ENCODE data around the gene RBM23.
"Not testable (repeated sequence)": the region's sequence is repeated elsewhere in the genome, so short reads cannot be mapped to it uniquely, and the experiment has no call there.

Gene RBM23

DNA sequence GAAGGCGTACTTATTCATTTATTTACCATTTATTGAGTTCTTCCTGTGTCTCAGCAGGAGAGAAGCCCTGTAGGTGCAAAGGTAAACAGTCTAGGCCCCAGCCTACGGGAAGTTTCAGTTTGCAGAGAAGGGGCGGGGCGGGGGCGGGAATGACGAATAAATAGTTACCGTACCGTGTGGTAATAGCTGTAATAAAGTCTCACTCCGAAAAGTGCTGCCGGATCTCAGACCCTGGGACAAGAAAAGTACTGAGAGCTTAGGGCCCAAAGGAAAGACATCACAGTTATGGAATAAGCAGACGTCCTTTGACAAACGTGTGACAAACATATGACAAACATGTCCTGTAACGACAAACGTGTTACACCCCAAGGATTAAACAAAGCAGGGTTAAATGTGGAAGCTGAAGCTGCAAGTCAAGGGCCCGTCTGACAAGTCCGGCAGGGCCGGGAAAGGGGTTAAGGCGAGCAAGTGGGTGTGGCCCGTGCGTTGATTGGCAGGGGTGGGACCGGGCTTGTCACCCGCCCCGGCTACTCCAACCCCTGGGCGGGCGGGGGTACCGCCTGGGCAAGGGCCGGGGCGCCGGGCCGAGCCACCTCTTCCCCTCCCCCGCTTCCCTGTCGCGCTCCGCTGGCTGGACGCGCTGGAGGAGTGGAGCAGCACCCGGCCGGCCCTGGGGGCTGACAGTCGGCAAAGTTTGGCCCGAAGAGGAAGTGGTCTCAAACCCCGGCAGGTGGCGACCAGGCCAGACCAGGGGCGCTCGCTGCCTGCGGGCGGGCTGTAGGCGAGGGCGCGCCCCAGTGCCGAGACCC is 47.5 kb downstream of the RBM23 start, which contains the start of gene LRP10:
LRP10 (plus strand) TSS at position 517 of the 809 bp plus-strand sequence. CDS start 564 bp downstream, outside the sequence.
- peak; percentile 70 for DNase-seq (ENCODE audit: extremely low read depth, low read depth)

GRCh38 chr14:22870811-22871223 is 48.1 kb downstream of the RBM23 start:
- TF ChIP-seq, protein P1, sequence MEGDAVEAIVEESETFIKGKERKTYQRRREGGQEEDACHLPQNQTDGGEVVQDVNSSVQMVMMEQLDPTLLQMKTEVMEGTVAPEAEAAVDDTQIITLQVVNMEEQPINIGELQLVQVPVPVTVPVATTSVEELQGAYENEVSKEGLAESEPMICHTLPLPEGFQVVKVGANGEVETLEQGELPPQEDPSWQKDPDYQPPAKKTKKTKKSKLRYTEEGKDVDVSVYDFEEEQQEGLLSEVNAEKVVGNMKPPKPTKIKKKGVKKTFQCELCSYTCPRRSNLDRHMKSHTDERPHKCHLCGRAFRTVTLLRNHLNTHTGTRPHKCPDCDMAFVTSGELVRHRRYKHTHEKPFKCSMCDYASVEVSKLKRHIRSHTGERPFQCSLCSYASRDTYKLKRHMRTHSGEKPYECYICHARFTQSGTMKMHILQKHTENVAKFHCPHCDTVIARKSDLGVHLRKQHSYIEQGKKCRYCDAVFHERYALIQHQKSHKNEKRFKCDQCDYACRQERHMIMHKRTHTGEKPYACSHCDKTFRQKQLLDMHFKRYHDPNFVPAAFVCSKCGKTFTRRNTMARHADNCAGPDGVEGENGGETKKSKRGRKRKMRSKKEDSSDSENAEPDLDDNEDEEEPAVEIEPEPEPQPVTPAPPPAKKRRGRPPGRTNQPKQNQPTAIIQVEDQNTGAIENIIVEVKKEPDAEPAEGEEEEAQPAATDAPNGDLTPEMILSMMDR (IDR thresholded peaks at IDR 0.05; ENCODE audit: low read depth, low read length): no peak
- no peak for DNase-seq (ENCODE audit: extremely low read depth, low read depth)

More for the DNA sequence above, 47.5 kb downstream of the RBM23 start, which contains the start of gene LRP10:
- TF ChIP-seq, protein P1 (IDR thresholded peaks at IDR 0.05; ENCODE audit: low read depth, low read length): no peak

DNA sequence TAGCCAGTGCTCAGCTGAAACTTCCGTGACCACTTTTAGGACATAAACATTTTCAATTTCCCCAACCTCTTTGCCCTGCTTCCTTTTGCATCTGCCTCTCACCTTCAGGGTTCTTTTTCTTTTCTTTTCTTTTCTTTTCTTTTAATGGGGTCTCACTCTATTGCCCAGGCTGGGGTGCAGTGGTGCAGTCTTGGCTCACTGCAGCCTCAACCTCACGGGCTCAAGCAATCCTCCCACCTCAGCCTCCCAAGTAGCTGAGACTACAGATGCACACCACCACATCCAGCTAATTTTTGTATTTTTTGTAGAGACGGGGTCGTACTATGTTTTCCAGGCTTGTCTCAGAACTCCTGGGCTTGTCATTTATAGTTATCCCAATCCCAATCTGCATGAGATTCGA is 52.1 kb downstream of the RBM23 start:
- TF ChIP-seq, protein P1 (IDR thresholded peaks at IDR 0.05; ENCODE audit: low read depth, low read length): no peak
- no peak for DNase-seq (ENCODE audit: extremely low read depth, low read depth)

DNA sequence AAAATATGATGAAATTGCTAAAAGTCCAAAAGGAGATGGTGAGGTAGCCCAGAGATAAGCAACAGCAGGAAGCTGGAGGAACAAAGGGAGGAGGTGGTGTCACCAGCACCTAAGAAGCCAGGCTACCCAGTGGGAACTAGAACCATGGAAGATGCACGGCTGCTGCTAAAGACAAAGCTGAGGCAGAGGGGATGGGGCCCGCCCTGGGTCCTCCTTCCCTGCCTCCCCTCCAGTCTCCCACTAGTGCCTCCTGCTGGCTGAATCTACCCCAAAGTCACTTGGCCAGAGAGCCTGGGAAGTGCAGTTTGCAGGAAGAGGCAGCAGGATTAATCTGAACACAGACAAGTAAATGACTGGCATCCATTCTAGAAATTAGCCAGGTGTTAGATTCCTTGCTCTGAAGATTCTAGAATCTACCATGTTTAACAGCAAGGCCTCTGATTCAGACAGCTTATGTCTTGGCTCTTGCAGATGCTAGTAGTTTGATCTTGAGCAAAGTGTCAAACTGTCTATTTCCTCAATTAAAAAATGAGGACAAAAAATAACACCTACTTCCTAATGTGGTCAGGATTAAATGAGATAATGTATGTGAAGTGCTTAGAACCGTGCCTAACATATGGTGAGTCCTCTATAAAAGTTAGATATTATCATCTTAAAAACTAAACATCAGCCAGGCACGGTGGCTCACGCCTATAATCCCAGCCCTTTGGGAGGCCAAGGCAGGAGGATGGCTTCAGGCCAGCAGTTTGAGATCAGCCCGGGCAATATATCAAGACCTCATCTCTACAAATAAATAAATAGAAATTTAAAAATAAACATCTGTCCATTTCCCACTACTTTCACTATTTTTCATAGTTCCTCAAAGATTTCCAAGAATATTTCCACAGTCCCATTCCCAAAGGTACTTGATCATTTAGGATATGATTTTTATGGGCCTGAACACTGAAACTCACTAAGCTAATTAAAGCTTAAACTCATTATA is 53.2 kb downstream of the RBM23 start:
- DNase-seq (ENCODE audit: extremely low read depth, low read depth): no peak
- TF ChIP-seq, protein P1 (IDR thresholded peaks at IDR 0.05; ENCODE audit: low read depth, low read length): peak; percentile 13

- TF ChIP-seq, protein P1 (IDR thresholded peaks at IDR 0.05; ENCODE audit: low read depth, low read length): no peak
- DNase-seq (ENCODE audit: extremely low read depth, low read depth): no peak
Observed at GRCh38 chr14:22864979-22865378, 54.0 kb downstream of the RBM23 start.

DNA sequence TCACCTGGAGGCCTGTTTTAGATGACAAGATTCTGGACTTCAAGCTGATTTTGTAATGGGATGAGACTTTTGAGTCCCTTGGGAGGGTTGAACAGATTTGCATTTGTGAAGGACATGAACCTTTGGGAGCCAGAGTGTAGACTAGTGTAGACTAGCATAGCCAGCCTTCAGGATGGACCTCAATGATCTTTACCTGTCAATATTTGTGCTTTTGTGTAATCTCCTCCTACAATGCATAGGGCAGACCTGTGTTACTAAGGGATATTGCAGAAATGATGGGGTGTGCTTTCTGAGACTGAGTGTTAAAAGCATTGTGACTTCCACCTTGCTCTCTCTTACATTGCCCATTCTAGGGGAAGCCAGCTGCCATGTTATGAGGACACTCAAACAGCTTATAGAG is 57.3 kb downstream of the RBM23 start:
- TF ChIP-seq, protein P1 (IDR thresholded peaks at IDR 0.05; ENCODE audit: low read depth, low read length): no peak
- DNase-seq (ENCODE audit: extremely low read depth, low read depth): no peak

- DNase-seq (ENCODE audit: extremely low read depth, low read depth): not testable (repeated sequence)
Observed at GRCh38 chr14:22860377-22860776, 58.6 kb downstream of the RBM23 start.
